HG03196 (cell line): ENCODE measurements around the gene POU2F2.
"Not testable (repeated sequence)": the region's sequence is repeated elsewhere in the genome, so short reads cannot be mapped to it uniquely, and the experiment has no call there.

Source experiments
- ATAC-seq: cut with Tn5 transposase; IDR thresholded peaks from one replicate; pipeline ENCODE4 v1.9.1; 2021; ENCODE audit not compliant: unreplicated experiment

Gene POU2F2

GRCh38 chr19:42108527-42109389 lies 23.5 kb downstream of the POU2F2 start:
- ATAC-seq, result peak; percentile 84

- ATAC-seq, result no peak
These were observed 26.9 kb downstream of the POU2F2 start for GRCh38 chr19:42105368-42105767.

- ATAC-seq, result no peak
These were observed 29.4 kb downstream of the POU2F2 start for GRCh38 chr19:42102877-42103276.

GRCh38 chr19:42100241-42100640 lies 32.0 kb downstream of the POU2F2 start:
- not testable (repeated sequence) for ATAC-seq

- no peak for ATAC-seq
These were observed 32.8 kb downstream of the POU2F2 start for GRCh38 chr19:42099336-42099925.

- no peak for ATAC-seq
These were observed 33.5 kb downstream of the POU2F2 start for GRCh38 chr19:42098781-42099180.

- no peak for ATAC-seq
These were observed 34.8 kb downstream of the POU2F2 start for GRCh38 chr19:42097461-42097860.

GRCh38 chr19:42096255-42096837 lies 35.9 kb downstream of the POU2F2 start:
- no peak for ATAC-seq

GRCh38 chr19:42095814-42096230 lies 36.4 kb downstream of the POU2F2 start:
- ATAC-seq, result no peak

GRCh38 chr19:42095142-42095813 lies 37.0 kb downstream of the POU2F2 start:
- ATAC-seq, result no peak

GRCh38 chr19:42093926-42094325 lies 38.3 kb downstream of the POU2F2 start:
- no peak for ATAC-seq

- no peak for ATAC-seq
These were observed 38.7 kb downstream of the POU2F2 start for GRCh38 chr19:42093505-42093904.

GRCh38 chr19:42092350-42092749 lies 39.9 kb downstream of the POU2F2 start:
- ATAC-seq, result no peak

- ATAC-seq, result no peak
These were observed 40.5 kb downstream of the POU2F2 start for GRCh38 chr19:42091742-42092141.

GRCh38 chr19:42091300-42091699 lies 40.9 kb downstream of the POU2F2 start:
- ATAC-seq, result no peak

GRCh38 chr19:42090672-42091071 lies 41.6 kb downstream of the POU2F2 start:
- no peak for ATAC-seq

- no peak for ATAC-seq
These were observed 42.5 kb downstream of the POU2F2 start for GRCh38 chr19:42089772-42090171.

GRCh38 chr19:42089191-42089750 lies 43.0 kb downstream of the POU2F2 start:
- no peak for ATAC-seq

GRCh38 chr19:42088471-42089190 lies 43.6 kb downstream of the POU2F2 start:
- ATAC-seq, result no peak

GRCh38 chr19:42086770-42087550 lies 45.3 kb downstream of the POU2F2 start:
- no peak for ATAC-seq
